Peyer's patch (tissue), 4 donors: ENCODE measurements around the gene DLGAP5. TPM values are rescaled to one million over a fixed set of nuclear protein-coding genes. Genes with fewer than 3 reads are reported as not detected.

Experiments
- DNase-seq, 3 donors: peaks; one replicate each; pipeline ENCODE4 v3.0.0-alpha.2; 2017 to 2019
- H3K27ac ChIP-seq, 4 donors: fragments of 200-600 bp; sonication (generic); one replicate each; pipeline ENCODE4 v1.5.1; 2016 to 2019
- H3K27me3 ChIP-seq, 2 donors: fragments of 200-600 bp; sonication (generic); one replicate each; pipeline ENCODE4 v1.5.1; 2019
- H3K36me3 ChIP-seq, 3 donors: fragments of 200-600 bp; sonication (generic); one replicate each; pipeline ENCODE4 v1.5.1; 2016 to 2019
- H3K4me1 ChIP-seq, 4 donors: fragments of 200-600 bp; sonication (generic); one replicate each; pipeline ENCODE4 v1.5.1; 2016 to 2019
- H3K4me3 ChIP-seq, 4 donors: fragments of 200-600 bp; sonication (generic); 1 replicate in 3 of 4; 2 replicates in 1 of 4; pipeline ENCODE4 v1.5.1; 2016 to 2019; ENCODE audit warnings: mild to moderate bottlenecking in 1 of 4
- H3K9me3 ChIP-seq, 4 donors: fragments of 200-600 bp; sonication (generic); one replicate each; pipeline ENCODE4 v1.5.1; 2016 to 2019; ENCODE audit warnings: mild to moderate bottlenecking in 1 of 4
- POLR2A ChIP-seq, 2 donors: fragments of 450-650 bp; IDR thresholded peaks; one replicate each; pipeline ENCODE4 v1.5.1; 2017; ENCODE audit warnings: antibody characterized with exemption in 2 of 2, mild to moderate bottlenecking in 2 of 2, moderate library complexity in 2 of 2
- total RNA-seq, 4 donors: library from RNA; depleted of rRNA; stranded (reverse); fragments of >200 nt; gene quantifications; one replicate each; pipeline ENCODE4 v1.1.0, GENCODE V29; 2016
- TF ChIP-seq, protein P1 (sequence below), 6 experiments: fragments of 450-650 bp in 4 of 6; fragments of 200-600 bp in 2 of 6; sonication (generic) in 1 of 6; IDR thresholded peaks; one replicate each; pipeline ENCODE4 v1.5.1; 2017 to 2019; ENCODE audit warnings: antibody characterized with exemption in 6 of 6, mild to moderate bottlenecking in 3 of 6, moderate library complexity in 1 of 6

The DLGAP5 gene
- total RNA-seq, 4 donors from 2014 or later, result 2.1 to 9.9 (median 4.4) TPM

- Histone ChIP-seq H3K4me1 (peaks cover 8 to 59% (median 14%) of the 10 kb centered on the region in 4 donors), H3K27me3 (no peaks in the 10 kb centered on the region), H3K36me3 (no peaks in the 10 kb centered on the region), H3K4me3 (no peak overlapping the region), H3K27ac (peak overlapping the region in 3 of 4 donors; percentile 67 to 97 (median 79)), H3K9me3 (no peaks in the 10 kb centered on the region)
- TF ChIP-seq, protein P1, sequence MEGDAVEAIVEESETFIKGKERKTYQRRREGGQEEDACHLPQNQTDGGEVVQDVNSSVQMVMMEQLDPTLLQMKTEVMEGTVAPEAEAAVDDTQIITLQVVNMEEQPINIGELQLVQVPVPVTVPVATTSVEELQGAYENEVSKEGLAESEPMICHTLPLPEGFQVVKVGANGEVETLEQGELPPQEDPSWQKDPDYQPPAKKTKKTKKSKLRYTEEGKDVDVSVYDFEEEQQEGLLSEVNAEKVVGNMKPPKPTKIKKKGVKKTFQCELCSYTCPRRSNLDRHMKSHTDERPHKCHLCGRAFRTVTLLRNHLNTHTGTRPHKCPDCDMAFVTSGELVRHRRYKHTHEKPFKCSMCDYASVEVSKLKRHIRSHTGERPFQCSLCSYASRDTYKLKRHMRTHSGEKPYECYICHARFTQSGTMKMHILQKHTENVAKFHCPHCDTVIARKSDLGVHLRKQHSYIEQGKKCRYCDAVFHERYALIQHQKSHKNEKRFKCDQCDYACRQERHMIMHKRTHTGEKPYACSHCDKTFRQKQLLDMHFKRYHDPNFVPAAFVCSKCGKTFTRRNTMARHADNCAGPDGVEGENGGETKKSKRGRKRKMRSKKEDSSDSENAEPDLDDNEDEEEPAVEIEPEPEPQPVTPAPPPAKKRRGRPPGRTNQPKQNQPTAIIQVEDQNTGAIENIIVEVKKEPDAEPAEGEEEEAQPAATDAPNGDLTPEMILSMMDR (IDR thresholded peaks at IDR 0.05), result no peak
- TF ChIP-seq POLR2A (IDR thresholded peaks at IDR 0.05), result no peak
- DNase-seq, result no peak
Measured at GRCh38 chr14:55124774-55125386, 66.5 kb downstream of the DLGAP5 start.

DNA sequence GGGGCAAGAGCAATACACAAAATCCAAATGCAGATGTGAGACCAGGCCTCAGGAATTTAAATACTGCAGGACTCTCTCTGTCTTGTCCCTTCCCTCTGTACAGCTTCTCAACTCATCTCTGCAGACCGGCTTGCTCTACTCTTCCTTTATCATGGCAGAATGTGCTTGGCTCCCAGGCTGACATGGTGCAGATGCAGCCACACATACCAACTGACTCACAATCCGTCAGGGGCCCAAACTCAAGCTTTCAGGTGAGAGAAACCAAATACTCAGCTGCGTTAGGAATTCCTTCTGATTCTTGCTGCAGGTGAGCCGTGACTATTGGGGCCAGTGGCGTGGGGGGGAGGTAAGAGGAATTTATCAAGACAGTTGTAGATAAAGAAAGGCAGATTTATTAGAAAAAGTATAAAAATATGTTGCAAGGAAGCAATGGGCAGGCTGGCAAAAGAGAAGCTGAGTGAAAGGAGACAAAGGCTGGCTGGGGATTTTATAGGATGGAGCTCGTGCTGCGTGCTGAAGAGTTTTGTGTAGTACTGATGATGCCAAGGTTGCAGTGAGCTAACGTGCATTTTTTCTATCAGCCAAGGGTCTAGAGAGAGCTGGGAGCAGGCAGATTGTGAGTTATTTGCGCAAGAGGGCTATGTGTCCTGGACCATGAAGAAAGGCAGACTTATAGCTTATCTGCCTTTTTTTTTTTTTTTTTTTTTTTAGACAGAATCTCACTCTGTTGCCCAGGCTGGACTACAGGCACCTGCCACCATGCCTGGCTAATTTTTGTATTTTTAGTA lies 67.3 kb downstream of the DLGAP5 start:
- Histone ChIP-seq H3K4me3 (no peak overlapping the region), H3K4me1 (peaks cover 6 to 67% (median 14%) of the 10 kb centered on the region in 4 donors), H3K27ac (peak overlapping the region in 3 of 4 donors; percentile 76 to 79 (median 77)), H3K9me3 (no peaks in the 10 kb centered on the region), H3K27me3 (no peaks in the 10 kb centered on the region), H3K36me3 (no peaks in the 10 kb centered on the region)
- no peak for DNase-seq
- TF ChIP-seq, protein P1 (IDR thresholded peaks at IDR 0.05), result no peak
- no peak for TF ChIP-seq POLR2A (IDR thresholded peaks at IDR 0.05)

DNA sequence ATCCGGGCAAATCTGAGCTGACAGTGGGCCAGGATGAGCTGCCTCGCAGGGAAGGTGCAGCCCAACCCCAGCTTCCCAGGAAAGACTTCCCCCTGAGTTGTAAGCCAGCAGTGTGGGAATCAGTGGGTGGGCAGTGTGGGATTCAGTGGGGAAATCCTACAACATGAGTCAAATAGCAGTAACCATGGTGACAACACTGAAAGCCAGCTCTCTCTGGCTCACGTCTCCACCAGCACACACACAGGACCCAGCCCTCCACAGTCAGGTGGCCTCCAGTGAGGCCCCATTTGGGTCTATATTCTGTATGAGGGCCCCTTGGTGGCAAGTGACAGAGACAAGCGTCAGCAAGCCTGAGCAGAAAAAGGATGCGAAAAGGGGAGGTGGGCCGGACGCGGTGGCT lies 68.3 kb downstream of the DLGAP5 start:
- Histone ChIP-seq H3K27ac (peak overlapping the region; percentile 17 to 90 (median 76)), H3K36me3 (no peaks in the 10 kb centered on the region), H3K27me3 (no peaks in the 10 kb centered on the region), H3K4me3 (peak overlapping the region in 1 of 4 donors; percentile 2), H3K9me3 (no peaks in the 10 kb centered on the region), H3K4me1 (peaks cover 6 to 73% (median 14%) of the 10 kb centered on the region in 4 donors)
- TF ChIP-seq, protein P1 (IDR thresholded peaks at IDR 0.05), result no peak
- TF ChIP-seq POLR2A (IDR thresholded peaks at IDR 0.05), result no peak
- DNase-seq, result no peak

GRCh38 chr14:55122440-55122986 lies 68.9 kb downstream of the DLGAP5 start:
- peak in 1 of 2 donors; percentile 43 for TF ChIP-seq POLR2A (IDR thresholded peaks at IDR 0.05)
- TF ChIP-seq, protein P1 (IDR thresholded peaks at IDR 0.05), result no peak
- Histone ChIP-seq H3K27ac (peak overlapping the region; percentile 17 to 90 (median 76)), H3K4me3 (peak overlapping the region in 2 of 4 donors; percentile 2 to 21), H3K36me3 (no peaks in the 10 kb centered on the region), H3K4me1 (peaks cover 6 to 75% (median 16%) of the 10 kb centered on the region in 4 donors), H3K27me3 (no peaks in the 10 kb centered on the region), H3K9me3 (no peaks in the 10 kb centered on the region)
- DNase-seq, result peak in 2 of 3 donors; percentile 87 to 89

DNA sequence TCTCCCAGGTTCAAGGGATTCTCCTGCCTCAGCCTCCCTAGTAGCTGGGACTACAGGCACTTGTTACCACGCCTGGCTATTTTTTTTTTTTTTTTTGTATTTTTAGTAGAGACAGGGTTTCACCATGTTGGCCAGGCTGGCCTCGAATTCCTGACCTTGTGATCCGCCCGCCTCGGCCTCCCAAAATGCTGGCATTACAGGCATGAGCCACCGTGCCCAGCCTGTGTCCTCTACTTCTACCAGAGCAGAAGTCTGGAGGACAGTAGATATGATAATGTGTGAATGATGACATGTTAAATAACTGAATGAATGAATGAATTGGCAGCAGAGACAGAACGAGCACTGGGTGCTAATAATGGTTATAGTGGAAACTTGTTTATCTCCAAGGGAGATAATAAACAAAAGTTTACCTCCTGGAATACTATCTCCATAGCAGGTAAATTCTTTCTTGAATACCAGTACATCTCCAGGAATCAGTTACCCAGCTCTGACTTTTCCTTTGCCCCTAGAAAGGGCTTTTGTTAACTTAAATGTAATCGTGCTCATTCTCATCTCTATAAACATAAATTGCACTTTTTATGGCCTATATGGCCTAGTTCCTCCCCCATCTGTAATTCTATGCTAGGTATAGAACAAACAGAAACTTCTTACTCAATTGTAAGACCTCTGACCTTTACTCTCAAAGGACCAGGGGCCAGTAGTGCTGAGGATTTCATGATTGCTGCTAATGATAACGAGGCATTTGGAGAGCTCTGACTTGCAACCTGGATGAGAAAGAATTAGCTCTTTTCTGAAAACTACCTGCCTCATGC lies 69.6 kb downstream of the DLGAP5 start:
- TF ChIP-seq POLR2A (IDR thresholded peaks at IDR 0.05), result peak in 1 of 2 donors; percentile 13
- TF ChIP-seq, protein P1 (IDR thresholded peaks at IDR 0.05), result no peak
- no peaks in the 10 kb centered on the region for H3K9me3 ChIP-seq
- no peaks in the 10 kb centered on the region for H3K36me3 ChIP-seq
- no peaks in the 10 kb centered on the region for H3K27me3 ChIP-seq
- H3K4me3 ChIP-seq, result peak overlapping the region in 1 of 4 donors; percentile 21
- H3K27ac ChIP-seq, result peak overlapping the region in 3 of 4 donors; percentile 54 to 90 (median 77)
- peaks cover 6 to 78% (median 18%) of the 10 kb centered on the region in 4 donors for H3K4me1 ChIP-seq
- DNase-seq, result no peak
